K562 (cell line): ENCODE measurements around the gene RPS2. TPM values are rescaled to one million over a fixed set of nuclear protein-coding genes. Genes with fewer than 3 reads are reported as not detected.
A peak's percentile ranks its signal among the peaks of the same experiment; 100 is the strongest.

ENCODE experiments used
- ATF2 ChIP-seq: sonication (generic); formaldehyde crosslinking; IDR thresholded peaks from 2 replicates; pipeline ENCODE4 v1.8.1; 2022; ENCODE audit warnings: missing genetic modification reagents
- CBFA2T3 ChIP-seq: fragments of 450-650 bp; IDR thresholded peaks from 2 replicates; pipeline ENCODE4 v1.6.1; 2017
- CGGBP1 ChIP-seq: fragments of 250-450 bp; sonication (Bioruptor Pico); IDR thresholded peaks from 2 replicates; pipeline ENCODE4 v1.9.0; 2021; ENCODE audit warnings: mild to moderate bottlenecking
- CREB3L1 ChIP-seq: fragments of 450-650 bp; IDR thresholded peaks from 2 replicates; pipeline ENCODE4 v1.6.1; 2014; ENCODE audit warnings: low read depth, mild to moderate bottlenecking, moderate library complexity, borderline replicate concordance
- E2F6 ChIP-seq, 2 experiments: IDR thresholded peaks; 2 replicates each; pipeline ENCODE4 v1.6.1; 2011; ENCODE audit warnings: borderline replicate concordance in 1 of 2, control low read depth in 1 of 2, low read depth in 1 of 2, low read length in 1 of 2, mild to moderate bottlenecking in 1 of 2, mixed read lengths in 1 of 2, moderate library complexity in 1 of 2; ENCODE audit not compliant: insufficient read depth in 1 of 2, insufficient read length in 1 of 2, poor library complexity in 1 of 2, severe bottlenecking in 1 of 2; ENCODE audit errors: extremely low read depth in 1 of 2
- NCOA4 ChIP-seq: fragments of 450-650 bp; IDR thresholded peaks from 2 replicates; pipeline ENCODE4 v1.6.1; 2018; ENCODE audit warnings: mild to moderate bottlenecking; ENCODE audit not compliant: partially characterized antibody
- SAFB ChIP-seq: fragments of 200-400 bp; formaldehyde crosslinking; IDR thresholded peaks from 2 replicates; pipeline ENCODE4 v1.6.1; 2017; ENCODE audit warnings: low read depth, low read length, borderline replicate concordance
- SREBF1 ChIP-seq: fragments of 150-350 bp; IDR thresholded peaks from 2 replicates; pipeline ENCODE4 v1.6.1; 2014; ENCODE audit warnings: antibody characterized with exemption, low read depth, low read length, borderline replicate concordance
- ZBTB43 ChIP-seq: sonication (generic); formaldehyde crosslinking; IDR thresholded peaks from 2 replicates; pipeline ENCODE4 v1.8.0; 2023; ENCODE audit warnings: mild to moderate bottlenecking, missing genetic modification reagents
- ZNF407 ChIP-seq: fragments of 450-650 bp; IDR thresholded peaks from 2 replicates; pipeline ENCODE4 v1.6.1; 2016; ENCODE audit warnings: low read depth
- ZNF561 ChIP-seq: fragments of 450-650 bp; formaldehyde crosslinking; conservative IDR thresholded peaks from 2 replicates; pipeline ENCODE4 v1.4.0; 2020; ENCODE audit warnings: mild to moderate bottlenecking, moderate library complexity
- ZNF77 ChIP-seq: fragments of 250-450 bp; sonication (Bioruptor Pico); IDR thresholded peaks from 2 replicates; pipeline ENCODE4 v1.5.0; 2020
- polyA plus RNA-seq, 8 experiments: library from polyadenylated mRNA; depleted of rRNA in 4 of 8; stranded (reverse) in 5 of 8; unstranded in 3 of 8; fragments of >200 nt; fragmentation: Nextera tagmentation in 2 of 8; fragmentation: Illumina TruSeq in 1 of 8; extraction: Ambion mirVana in 2 of 8; extraction: Trizol in 1 of 8; gene quantifications; 2 replicates each; pipeline versions ENCODE4 v1.2.1 to v1.2.3, GENCODE V29; 2011 to 2014; ENCODE audit warnings: inconsistent platforms in 1 of 8, missing spikeins in 1 of 8
- total RNA-seq, 7 experiments: library from RNA; depleted of rRNA in 6 of 7; stranded (reverse); fragments of >200 nt in 6 of 7; fragmentation: Illumina TruSeq in 2 of 7; extraction: Trizol in 2 of 7; gene quantifications; 2 replicates each; pipeline versions ENCODE4 v1.2.1 to v1.2.3, GENCODE V29; 2011 to 2021; ENCODE audit warnings: low replicate concordance in 1 of 7

The RPS2 gene
- total and polyA plus RNA-seq, 9 of the 15 experiments (the other 6 are each of a cell fraction or from before 2014, with no cell fraction given), result 834 to 4,794 (median 3,793) TPM

GRCh38 chr16:1929578-1930337 is 34.9 kb downstream of the RPS2 start (continued):
- TF ChIP-seq E2F6 (IDR thresholded peaks at IDR 0.05; ENCODE audit: borderline replicate concordance in 1 of 2, extremely low read depth in 1 of 2, insufficient read depth in 1 of 2, insufficient read length in 1 of 2, low read depth in 1 of 2, low read length in 1 of 2, poor library complexity in 1 of 2, severe bottlenecking in 1 of 2) (peak; percentile 98 to 100), ZNF561 (no peak), ZNF77 (CRISPR knock-in tag) (no peak), ATF2 (0 out of 2 replicates have a peak, but pooled peaks have one; percentile 31), ZBTB43 (no peak), CREB3L1 (peak; percentile 63), NCOA4 (no peak), ZNF407 (no peak), CGGBP1 (CRISPR knock-in tag) (no peak), SREBF1 (no peak), SAFB (0 out of 2 replicates have a peak, but pooled peaks have one; percentile 39), CBFA2T3 (no peak)
